Activated CD4-positive, alpha-beta T cell treated with anti-CD3 and anti-CD28 coated beads, Interleukin-2, amount 10 ng/mL, durations not matched to agents 24 days and 14 days (primary cell): ENCODE measurements around the gene STX17. TPM values are rescaled to one million over a fixed set of nuclear protein-coding genes. Genes with fewer than 3 reads are reported as not detected.
"Not testable (repeated sequence)": the region's sequence is repeated elsewhere in the genome, so short reads cannot be mapped to it uniquely, and the experiment has no call there.

ENCODE experiments used
- DNase-seq: peaks from one replicate; pipeline ENCODE4 v3.0.0; 2022
- H3K27ac Mint-ChIP-seq: one replicate; pipeline ENCODE4 v1.8.0; 2022; ENCODE audit warnings: mild to moderate bottlenecking, mixed read lengths
- H3K27me3 Mint-ChIP-seq: one replicate; pipeline ENCODE4 v1.8.0; 2022; ENCODE audit warnings: mixed read lengths
- H3K36me3 Mint-ChIP-seq: one replicate; pipeline ENCODE4 v1.8.0; 2022; ENCODE audit warnings: low read depth, mild to moderate bottlenecking, mixed read lengths
- H3K4me1 Mint-ChIP-seq: one replicate; pipeline ENCODE4 v1.8.0; 2021; ENCODE audit warnings: mixed read lengths
- H3K4me3 Mint-ChIP-seq: one replicate; pipeline ENCODE4 v1.8.0; 2022; ENCODE audit warnings: mild to moderate bottlenecking, moderate library complexity, mixed read lengths
- H3K9me3 Mint-ChIP-seq: one replicate; pipeline ENCODE4 v1.8.0; 2021; ENCODE audit warnings: mixed read lengths
- intact Hi-C: fragments of 100-400 bp; cut with micrococcal nuclease; formaldehyde crosslinking; loops from one replicate; pipeline ENCODE4 v1.15.1; 2023
- total RNA-seq: library from RNA; stranded (reverse); gene quantifications from 2 replicates; pipeline ENCODE4 v1.2.3, GENCODE V29; 2022

Gene STX17
- 20.9 and 26.5 TPM in 2 replicates for total RNA-seq

- Mint-ChIP-seq H3K9me3 (no peaks in the 10 kb centered on the region), H3K27ac (peak within 1 kb of the TSS; percentile 97), H3K4me1 (peaks cover 26% of the 10 kb centered on the region), H3K36me3 (peaks cover 4% of the 10 kb centered on the region), H3K27me3 (peaks cover 16% of the 10 kb centered on the region), H3K4me3 (peak within 1 kb of the TSS; percentile 98)
- peak; percentile 94 for DNase-seq
- intact Hi-C loops, result loop anchor here (2.0 to 10.0 kb wide), 5 partner anchors 34 to 448 kb away; partner anchors contain the start of genes NR4A3 and TEX10
These were observed at the start of gene STX17 for GRCh38 chr9:99906403-99907207. Gene STX17 (plus strand): TSS chr9:99906654. CDS start chr9:99915240, 8,586 bp downstream.

- H3K27me3 Mint-ChIP-seq, DNase-seq, H3K9me3 Mint-ChIP-seq, H3K4me3 Mint-ChIP-seq, H3K27ac Mint-ChIP-seq: not testable (repeated sequence)
- intact Hi-C loops, result loop anchor here (10.0 kb wide), 1 partner anchor 47 kb away; the partner anchor contains the start of gene STX17
- Mint-ChIP-seq H3K36me3 (peaks cover 65% of the 10 kb centered on the region), H3K4me1 (peaks cover 11% of the 10 kb centered on the region)
These were observed 48.9 kb upstream of the STX17 start for GRCh38 chr9:99857576-99857975.

- no peak for DNase-seq
- Mint-ChIP-seq H3K4me1 (peaks cover 11% of the 10 kb centered on the region), H3K4me3 (no peak overlapping the region), H3K36me3 (peaks cover 65% of the 10 kb centered on the region), H3K9me3 (no peaks in the 10 kb centered on the region), H3K27me3 (no peaks in the 10 kb centered on the region), H3K27ac (no peak overlapping the region)
- intact Hi-C loops, result loop anchor here (10.0 kb wide), 1 partner anchor 47 kb away; the partner anchor contains the start of gene STX17
These were observed 48.4 kb upstream of the STX17 start for GRCh38 chr9:99858087-99858486.

- intact Hi-C loops, result loop anchor here (10.0 kb wide), 1 partner anchor 45 kb away; the partner anchor contains the start of gene STX17
- peaks cover 15% of the 10 kb centered on the region for H3K4me1 Mint-ChIP-seq
- DNase-seq, result no peak
- no peaks in the 10 kb centered on the region for H3K9me3 Mint-ChIP-seq
- no peaks in the 10 kb centered on the region for H3K27me3 Mint-ChIP-seq
- H3K4me3 Mint-ChIP-seq, result no peak overlapping the region
- no peak overlapping the region for H3K27ac Mint-ChIP-seq
- H3K36me3 Mint-ChIP-seq, result peaks cover 78% of the 10 kb centered on the region
These were observed 47.0 kb upstream of the STX17 start for GRCh38 chr9:99859243-99859980.

- H3K36me3 Mint-ChIP-seq, result peaks cover 78% of the 10 kb centered on the region
These were observed 46.2 kb upstream of the STX17 start for GRCh38 chr9:99860266-99860665.

GRCh38 chr9:99863955-99864354 is 42.5 kb upstream of the STX17 start:
- Mint-ChIP-seq H3K9me3 (no peaks in the 10 kb centered on the region), H3K4me3 (no peak overlapping the region), H3K27me3 (no peaks in the 10 kb centered on the region), H3K4me1 (peaks cover 24% of the 10 kb centered on the region), H3K36me3 (peaks cover 69% of the 10 kb centered on the region), H3K27ac (no peak overlapping the region)
- DNase-seq, result no peak
- intact Hi-C loops, result no loop called here

More at GRCh38 chr9:99860266-99860665, 46.2 kb upstream of the STX17 start:
- Mint-ChIP-seq H3K27ac (no peak overlapping the region), H3K4me3 (no peak overlapping the region), H3K4me1 (peaks cover 13% of the 10 kb centered on the region), H3K27me3 (no peaks in the 10 kb centered on the region), H3K9me3 (no peaks in the 10 kb centered on the region)
- intact Hi-C loops, result no loop called here
- no peak for DNase-seq

- Mint-ChIP-seq H3K4me3 (no peak overlapping the region), H3K27ac (no peak overlapping the region), H3K4me1 (peaks cover 30% of the 10 kb centered on the region), H3K9me3 (no peaks in the 10 kb centered on the region), H3K27me3 (no peaks in the 10 kb centered on the region), H3K36me3 (peaks cover 54% of the 10 kb centered on the region)
- intact Hi-C loops, result loop anchor here (2.0 kb wide), 1 partner anchor 16 kb away; no protein-coding TSS in a partner anchor
- no peak for DNase-seq
These were observed 40.1 kb upstream of the STX17 start for GRCh38 chr9:99866398-99866797.

- H3K4me1 Mint-ChIP-seq, result peaks cover 30% of the 10 kb centered on the region
- no peaks in the 10 kb centered on the region for H3K27me3 Mint-ChIP-seq
- no peak overlapping the region for H3K4me3 Mint-ChIP-seq
- no peak overlapping the region for H3K27ac Mint-ChIP-seq
- intact Hi-C loops, result loop anchor here (2.0 kb wide), 1 partner anchor 17 kb away; no protein-coding TSS in a partner anchor
- H3K9me3 Mint-ChIP-seq, result no peaks in the 10 kb centered on the region
- DNase-seq, result no peak
- H3K36me3 Mint-ChIP-seq, result peaks cover 46% of the 10 kb centered on the region
These were observed 38.9 kb upstream of the STX17 start for GRCh38 chr9:99867536-99867935.

GRCh38 chr9:99867968-99868367 is 38.5 kb upstream of the STX17 start:
- peaks cover 42% of the 10 kb centered on the region for H3K36me3 Mint-ChIP-seq
- no peak for DNase-seq
- peaks cover 28% of the 10 kb centered on the region for H3K4me1 Mint-ChIP-seq
- H3K27me3 Mint-ChIP-seq, result no peaks in the 10 kb centered on the region
- no peak overlapping the region for H3K4me3 Mint-ChIP-seq
- intact Hi-C loops, result loop anchor here (2.0 kb wide), 2 partner anchors 17 to 47 kb away; partner anchors contain the start of gene NR4A3
- H3K27ac Mint-ChIP-seq, result no peak overlapping the region
- no peaks in the 10 kb centered on the region for H3K9me3 Mint-ChIP-seq

GRCh38 chr9:99868845-99869244 is 37.6 kb upstream of the STX17 start:
- peak; percentile 65 for DNase-seq
- intact Hi-C loops, result loop anchor here (2.0 kb wide), 1 partner anchor 48 kb away; the partner anchor contains the start of gene NR4A3
- H3K36me3 Mint-ChIP-seq, result peaks cover 33% of the 10 kb centered on the region
- no peaks in the 10 kb centered on the region for H3K27me3 Mint-ChIP-seq
- H3K4me1 Mint-ChIP-seq, result peaks cover 30% of the 10 kb centered on the region
- H3K27ac Mint-ChIP-seq, result peak overlapping the region; percentile 42
- no peak overlapping the region for H3K4me3 Mint-ChIP-seq
- H3K9me3 Mint-ChIP-seq, result no peaks in the 10 kb centered on the region

- intact Hi-C loops, result no loop called here
- H3K36me3 Mint-ChIP-seq, result peaks cover 23% of the 10 kb centered on the region
- H3K4me3 Mint-ChIP-seq, result no peak overlapping the region
- H3K4me1 Mint-ChIP-seq, result peaks cover 35% of the 10 kb centered on the region
- H3K27me3 Mint-ChIP-seq, result peaks cover 3% of the 10 kb centered on the region
- DNase-seq, result no peak
- peaks cover 6% of the 10 kb centered on the region for H3K9me3 Mint-ChIP-seq
- no peak overlapping the region for H3K27ac Mint-ChIP-seq
These were observed 36.3 kb upstream of the STX17 start for GRCh38 chr9:99870126-99870525.

GRCh38 chr9:99873531-99873930 is 32.9 kb upstream of the STX17 start:
- intact Hi-C loops, result loop anchor here (2.0 kb wide), 1 partner anchor 33 kb away; the partner anchor contains the start of gene STX17

GRCh38 chr9:99873943-99874584 is 32.4 kb upstream of the STX17 start:
- peaks cover 14% of the 10 kb centered on the region for H3K27me3 Mint-ChIP-seq
- intact Hi-C loops, result loop anchor here (2.0 kb wide), 1 partner anchor 33 kb away; the partner anchor contains the start of gene STX17

More at GRCh38 chr9:99873531-99873930, 32.9 kb upstream of the STX17 start:
- peaks cover 14% of the 10 kb centered on the region for H3K27me3 Mint-ChIP-seq
- peaks cover 6% of the 10 kb centered on the region for H3K36me3 Mint-ChIP-seq
- H3K4me3 Mint-ChIP-seq, result peak overlapping the region; percentile 29
- DNase-seq, result no peak
- peaks cover 23% of the 10 kb centered on the region for H3K4me1 Mint-ChIP-seq
- peak overlapping the region; percentile 88 for H3K27ac Mint-ChIP-seq
- H3K9me3 Mint-ChIP-seq, result peaks cover 13% of the 10 kb centered on the region

More at GRCh38 chr9:99873943-99874584, 32.4 kb upstream of the STX17 start:
- Mint-ChIP-seq H3K36me3 (peaks cover 3% of the 10 kb centered on the region), H3K4me3 (peak overlapping the region; percentile 29), H3K4me1 (peaks cover 18% of the 10 kb centered on the region), H3K27ac (peak overlapping the region; percentile 88), H3K9me3 (peaks cover 13% of the 10 kb centered on the region)
- no peak for DNase-seq
